ENCODE results near the gene ZNF90. TPM values are rescaled to one million over a fixed set of nuclear protein-coding genes. Genes with fewer than 3 reads are reported as not detected.
"Not testable (repeated sequence)": the region's sequence is repeated elsewhere in the genome, so short reads cannot be mapped to it uniquely, and the experiment has no call there.

Gene ZNF90
- total RNA-seq, 1 donor from 2014 or later: 1.1 TPM

DNA sequence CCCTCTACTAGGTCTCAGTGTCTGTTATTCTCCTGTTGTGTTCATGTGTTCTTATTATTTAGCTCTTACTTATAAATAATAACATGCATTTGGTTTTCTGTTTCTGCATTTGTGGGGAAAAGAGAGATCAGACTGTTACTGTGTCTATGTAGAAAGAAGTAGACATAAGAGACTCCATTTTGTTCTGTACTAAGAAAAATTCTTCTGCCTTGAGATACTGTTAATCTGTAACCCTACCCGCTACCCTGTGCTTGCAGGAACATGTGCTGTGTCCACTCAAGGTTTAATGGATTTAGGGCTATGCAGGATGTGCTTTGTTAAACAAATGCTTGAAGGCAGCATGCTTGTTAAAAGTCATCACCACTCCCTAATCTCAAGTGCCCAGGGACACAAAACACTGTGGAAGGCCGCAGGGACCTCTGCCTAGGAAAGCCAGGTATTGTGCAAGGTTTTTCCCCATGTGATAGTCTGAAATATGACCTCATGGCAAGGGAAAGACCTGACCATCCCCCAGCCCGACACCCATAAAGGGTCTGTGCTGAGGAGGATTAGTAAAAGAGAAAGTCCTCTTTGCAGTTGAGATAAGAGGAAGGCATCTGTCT lies 4.5 kb downstream of the ZNF90 start:
- intact Hi-C loops (cut with DNase I); DNase-seq (ENCODE audit: missing footprints); ATAC-seq: not testable (repeated sequence)

DNA sequence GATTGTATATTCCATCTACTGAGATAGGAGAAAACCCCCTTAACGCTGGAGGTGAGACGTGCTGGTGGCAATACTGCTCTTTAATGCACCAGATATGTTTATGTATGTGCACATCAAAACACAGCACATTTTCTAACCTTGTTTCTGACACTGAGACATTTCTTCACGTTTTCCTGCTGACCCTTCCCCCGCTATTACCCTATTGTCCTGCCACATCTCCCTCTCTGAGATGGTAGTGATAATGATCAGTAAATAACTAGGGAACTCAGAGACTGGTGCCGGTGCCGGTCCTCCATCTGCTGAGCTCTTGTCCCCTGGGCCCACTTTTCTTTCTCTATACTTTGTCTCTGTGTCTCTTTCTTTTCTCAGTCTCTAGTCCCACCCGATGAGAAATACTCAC lies 5.1 kb downstream of the ZNF90 start:
- ATAC-seq; DNase-seq (ENCODE audit: missing footprints); intact Hi-C loops (cut with DNase I): not testable (repeated sequence)

GRCh38 chr19:20102097-20102496 lies 24.3 kb downstream of the ZNF90 start:
- intact Hi-C loops (cut with DNase I): no loop called here
- ATAC-seq (no peak), DNase-seq (ENCODE audit: missing footprints) (no peak)

- ATAC-seq (no peak), DNase-seq (ENCODE audit: missing footprints) (no peak)
- intact Hi-C loops (cut with DNase I): no loop called here
These were observed 25.4 kb downstream of the ZNF90 start for GRCh38 chr19:20103091-20103740.

DNA sequence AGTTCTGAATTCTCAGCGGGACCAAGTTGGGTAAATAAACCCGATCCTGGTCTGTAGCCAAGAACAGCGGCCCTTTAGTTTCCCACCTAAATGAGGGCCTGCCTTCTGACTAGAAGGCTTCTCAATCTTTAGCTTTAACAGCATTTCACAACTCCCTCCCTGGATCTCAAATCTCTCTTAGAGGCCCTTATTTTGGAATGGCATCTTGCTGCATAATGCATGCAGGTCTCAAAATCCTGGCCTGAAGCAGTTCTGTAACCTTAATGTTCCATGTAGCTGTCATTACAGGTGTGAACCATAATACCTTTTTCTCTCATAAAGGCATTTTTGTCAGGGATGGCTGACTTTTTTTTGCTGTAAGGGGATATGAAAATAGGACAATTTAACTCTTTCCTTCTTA lies 29.5 kb downstream of the ZNF90 start:
- intact Hi-C loops (cut with DNase I): no loop called here
- DNase-seq (ENCODE audit: missing footprints) (no peak), ATAC-seq (no peak)

GRCh38 chr19:20118064-20118839 lies 40.5 kb downstream of the ZNF90 start:
- intact Hi-C loops (cut with DNase I); DNase-seq (ENCODE audit: missing footprints); ATAC-seq: not testable (repeated sequence)

DNA sequence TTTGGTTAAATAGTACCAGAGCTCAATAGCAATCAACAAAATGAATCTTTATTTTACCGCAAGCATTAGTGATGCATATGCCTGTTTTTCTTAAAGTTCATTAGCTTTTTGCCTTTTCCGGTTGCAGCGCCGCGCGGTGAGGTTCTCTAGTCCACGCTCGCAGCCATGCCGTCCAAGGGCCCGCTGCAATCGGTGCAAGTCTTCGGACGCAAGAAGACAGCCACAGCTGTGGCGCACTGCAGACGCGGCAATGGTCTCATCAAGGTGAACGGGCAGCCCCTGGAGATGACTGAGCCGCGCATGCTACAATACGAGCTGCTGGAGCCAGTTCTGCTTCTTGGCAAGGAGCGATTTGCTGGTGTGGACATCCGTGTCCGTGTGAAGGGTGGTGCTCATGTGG lies 47.1 kb downstream of the ZNF90 start:
- no peak for ATAC-seq
- no peak for DNase-seq (ENCODE audit: missing footprints)
- intact Hi-C loops (cut with DNase I): no loop called here

DNA sequence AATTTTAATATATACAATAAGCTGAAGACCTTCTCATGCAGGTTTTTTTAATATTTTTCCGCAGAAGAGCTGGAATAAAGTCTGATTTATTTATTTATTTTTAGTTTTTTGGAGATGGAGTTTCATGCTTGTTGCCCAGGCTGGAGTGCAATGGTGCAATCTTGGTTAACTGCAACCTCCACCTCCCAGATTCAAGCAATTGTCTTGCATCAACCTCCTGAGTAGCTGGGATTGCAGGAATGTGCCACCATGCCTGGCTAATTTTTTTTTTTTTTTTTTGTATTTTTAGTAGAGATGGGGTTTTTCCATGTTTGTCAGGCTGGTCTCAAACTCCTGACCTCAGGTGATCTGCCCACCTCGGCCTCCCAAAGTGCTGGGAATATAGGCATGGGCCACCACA lies 55.1 kb downstream of the ZNF90 start:
- DNase-seq (ENCODE audit: missing footprints); ATAC-seq; intact Hi-C loops (cut with DNase I): not testable (repeated sequence)

GRCh38 chr19:20137714-20138113 lies 59.9 kb downstream of the ZNF90 start:
- intact Hi-C loops (cut with DNase I); ATAC-seq; DNase-seq (ENCODE audit: missing footprints): not testable (repeated sequence)

DNA sequence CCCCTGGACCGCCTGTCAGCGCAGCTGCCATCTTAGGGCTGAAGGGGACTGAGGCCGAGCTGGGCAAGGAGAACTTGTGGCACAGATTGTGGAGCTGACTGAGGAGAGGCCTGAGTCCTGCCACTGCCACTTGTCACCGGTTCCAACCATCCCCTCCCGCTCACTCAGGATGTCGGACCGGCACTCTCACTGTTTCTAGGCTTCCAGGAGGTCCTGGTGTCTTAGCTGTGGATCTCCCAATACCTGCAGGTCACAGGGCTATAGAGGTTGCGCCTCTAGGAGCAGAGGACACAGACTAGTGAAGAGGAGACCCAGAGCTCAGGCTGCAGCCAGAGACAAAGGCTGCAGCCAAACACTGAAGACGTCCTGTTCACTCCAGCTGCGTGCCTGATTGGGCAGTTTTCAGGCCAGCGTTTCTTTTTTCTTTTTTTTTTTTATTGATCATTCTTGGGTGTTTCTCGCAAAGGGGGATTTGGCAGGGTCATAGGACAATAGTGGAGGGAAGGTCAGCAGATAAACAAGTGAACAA lies 73.9 kb downstream of the ZNF90 start:
- DNase-seq (ENCODE audit: missing footprints) (no peak), ATAC-seq (no peak)
- intact Hi-C loops (cut with DNase I): no loop called here

DNA sequence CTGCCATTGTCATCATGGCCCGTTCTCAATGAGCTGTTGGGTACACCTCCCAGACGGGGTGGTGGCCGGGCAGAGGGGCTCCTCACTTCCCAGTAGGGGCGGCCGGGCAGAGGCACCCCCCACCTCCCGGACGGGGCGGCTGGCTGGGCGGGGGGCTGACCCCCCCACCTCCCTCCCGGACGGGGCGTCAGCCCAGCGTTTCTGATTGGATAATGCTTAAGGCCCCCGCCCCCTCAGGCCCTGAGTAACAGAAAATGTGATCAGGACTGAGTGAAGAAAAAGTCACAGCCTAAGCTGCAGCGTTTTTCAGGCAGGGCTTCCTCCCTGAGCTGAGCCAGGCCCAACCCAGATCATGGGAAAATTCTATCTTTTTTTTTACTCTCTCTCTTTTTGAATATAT lies 74.7 kb downstream of the ZNF90 start:
- ATAC-seq; intact Hi-C loops (cut with DNase I); DNase-seq (ENCODE audit: missing footprints): not testable (repeated sequence)

DNA sequence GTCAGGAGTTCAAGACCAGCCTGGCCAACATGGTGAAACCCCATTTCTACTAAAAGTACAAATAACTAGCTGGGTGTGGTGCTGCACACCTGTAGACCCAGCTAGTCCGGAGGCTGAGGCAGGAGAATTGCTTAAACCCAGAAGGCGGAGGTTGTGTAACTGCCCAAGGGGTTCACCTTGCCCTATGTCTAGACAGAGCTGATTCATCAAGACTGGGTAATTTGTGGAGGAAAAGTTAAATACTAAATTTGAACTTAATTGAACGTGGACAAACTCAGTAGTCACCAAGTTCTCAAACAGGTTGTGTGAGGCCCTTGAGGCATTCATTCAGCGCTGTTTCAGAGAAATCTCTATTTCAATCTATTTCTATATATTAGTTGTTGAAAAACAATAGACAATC lies 75.5 kb downstream of the ZNF90 start:
- intact Hi-C loops (cut with DNase I): no loop called here
- no peak for ATAC-seq

GRCh38 chr19:20154636-20155035 lies 76.8 kb downstream of the ZNF90 start:
- DNase-seq (ENCODE audit: missing footprints): no peak
- intact Hi-C loops (cut with DNase I): no loop called here
- no peak for ATAC-seq

More for the DNA sequence above, 75.5 kb downstream of the ZNF90 start:
- no peak for DNase-seq (ENCODE audit: missing footprints)

DNA sequence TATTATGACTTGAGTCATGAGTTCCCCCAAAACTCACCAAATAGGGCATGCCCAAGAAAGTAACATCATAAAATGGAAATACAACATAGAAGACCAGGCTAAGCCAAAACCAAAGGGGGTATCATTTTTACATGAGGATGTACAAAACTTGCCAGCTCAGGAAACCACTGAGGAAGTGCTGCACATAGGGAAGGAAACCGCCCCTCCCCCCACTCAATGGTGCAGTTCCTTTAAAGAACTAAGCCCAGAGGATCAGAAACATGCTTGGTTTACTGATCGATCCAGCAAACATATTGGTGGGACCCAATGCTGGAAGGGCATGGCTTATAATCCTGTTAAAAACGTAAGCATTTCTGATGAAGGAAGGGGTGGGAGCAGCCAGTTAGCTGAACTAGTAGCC lies 85.0 kb downstream of the ZNF90 start:
- ATAC-seq (no peak), DNase-seq (ENCODE audit: missing footprints) (no peak)
- intact Hi-C loops (cut with DNase I): no loop called here

- no peak for DNase-seq (ENCODE audit: missing footprints)
- intact Hi-C loops (cut with DNase I): no loop called here
- no peak for ATAC-seq
These were observed 86.7 kb downstream of the ZNF90 start for GRCh38 chr19:20164456-20164855.

GRCh38 chr19:20165971-20166592 lies 88.3 kb downstream of the ZNF90 start:
- ATAC-seq (no peak), DNase-seq (ENCODE audit: missing footprints) (no peak)
- intact Hi-C loops (cut with DNase I): loop anchor here (5.0 kb wide), 1 partner anchor 89 kb away; the partner anchor contains the start of gene ZNF90

DNA sequence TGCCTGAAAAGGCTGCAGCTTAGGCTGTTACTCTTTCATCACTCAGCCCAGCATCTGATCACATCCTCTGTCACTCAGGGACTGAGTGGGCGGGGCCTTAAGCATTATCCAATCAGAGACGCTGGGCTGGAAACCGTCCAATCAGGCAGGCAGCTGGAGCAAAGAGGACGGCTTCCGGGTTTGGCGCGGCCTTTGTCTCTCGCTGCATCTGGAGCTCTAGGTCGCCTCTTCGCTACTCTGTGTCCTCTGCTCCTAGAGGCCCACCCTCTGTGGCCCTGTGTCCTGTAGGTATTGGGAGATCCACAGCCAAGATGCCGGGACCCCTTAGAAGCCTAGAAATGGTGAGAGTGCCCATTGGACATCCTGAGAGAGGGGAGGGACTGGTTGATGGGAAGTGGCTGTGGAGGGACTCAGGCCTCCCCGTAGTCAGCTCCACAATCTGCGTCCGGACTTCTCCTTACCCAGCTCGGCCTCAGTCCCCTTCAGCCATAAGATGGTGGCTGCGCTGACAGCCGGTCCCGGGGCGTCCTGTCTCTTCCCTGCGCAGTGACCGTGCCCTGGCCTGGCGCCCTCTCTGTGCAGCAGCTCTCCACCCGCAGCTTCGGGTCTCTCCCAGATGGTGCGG lies 89.3 kb downstream of the ZNF90 start, which contains the start of gene ZNF486:
Gene ZNF486, plus strand, starts transcription at position 195 of the 625 bp plus-strand sequence. Its CDS starts 117 bp downstream, at position 312.
- DNase-seq (ENCODE audit: missing footprints) (peak; percentile 97), ATAC-seq (peak; percentile 98)
- intact Hi-C loops (cut with DNase I): loop anchor here (1.0 to 5.0 kb wide), 2 partner anchors 71 to 90 kb away; partner anchors contain the start of gene ZNF90

GRCh38 chr19:20167651-20168122 lies 89.9 kb downstream of the ZNF90 start:
- intact Hi-C loops (cut with DNase I): loop anchor here (1.0 to 5.0 kb wide), 2 partner anchors 71 to 90 kb away; partner anchors contain the start of gene ZNF90
- ATAC-seq (no peak), DNase-seq (ENCODE audit: missing footprints) (no peak)

All from Right ventricle myocardium inferior (tissue), 1 donor.